AG09309 (cell line): ENCODE measurements around the gene FAM83C.

Experiments
- DNase-seq: peaks from one replicate; pipeline ENCODE4 v3.0.0-alpha.2; 2010; ENCODE audit warnings: low read depth
- H3K4me3 ChIP-seq: 2 replicates; pipeline ENCODE4 v1.5.1; 2011; ENCODE audit warnings: mild to moderate bottlenecking, low read depth, low read length, moderate library complexity; ENCODE audit not compliant: control insufficient read depth
- TF ChIP-seq, protein P1 (sequence below): IDR thresholded peaks from 2 replicates; pipeline ENCODE4 v1.5.1; 2011; ENCODE audit warnings: mild to moderate bottlenecking, low read depth, low read length, inconsistent platforms; ENCODE audit not compliant: insufficient read depth, control insufficient read depth; ENCODE audit errors: missing control alignments

Gene FAM83C

DNA sequence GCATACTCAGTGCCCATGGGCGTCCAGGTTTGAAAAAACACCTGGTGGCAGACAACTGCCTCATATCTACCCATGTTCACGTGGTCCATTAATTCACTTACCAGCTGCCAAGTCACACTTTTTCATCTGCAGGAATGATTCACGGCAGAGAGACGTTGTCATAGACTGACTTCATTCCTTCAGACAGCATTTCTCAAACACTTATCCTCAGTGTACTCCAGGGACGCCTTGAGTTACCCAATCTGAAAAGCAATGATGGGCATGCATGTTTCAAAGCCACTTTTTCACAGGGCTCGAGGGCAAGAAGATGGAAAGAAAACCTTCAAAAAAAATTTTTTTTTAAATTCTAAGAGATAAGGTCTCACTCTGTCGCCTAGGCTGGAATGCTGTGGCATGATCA, 20.3 kb downstream of the FAM83C start:
- DNase-seq, result no peak
- TF ChIP-seq, protein P1, sequence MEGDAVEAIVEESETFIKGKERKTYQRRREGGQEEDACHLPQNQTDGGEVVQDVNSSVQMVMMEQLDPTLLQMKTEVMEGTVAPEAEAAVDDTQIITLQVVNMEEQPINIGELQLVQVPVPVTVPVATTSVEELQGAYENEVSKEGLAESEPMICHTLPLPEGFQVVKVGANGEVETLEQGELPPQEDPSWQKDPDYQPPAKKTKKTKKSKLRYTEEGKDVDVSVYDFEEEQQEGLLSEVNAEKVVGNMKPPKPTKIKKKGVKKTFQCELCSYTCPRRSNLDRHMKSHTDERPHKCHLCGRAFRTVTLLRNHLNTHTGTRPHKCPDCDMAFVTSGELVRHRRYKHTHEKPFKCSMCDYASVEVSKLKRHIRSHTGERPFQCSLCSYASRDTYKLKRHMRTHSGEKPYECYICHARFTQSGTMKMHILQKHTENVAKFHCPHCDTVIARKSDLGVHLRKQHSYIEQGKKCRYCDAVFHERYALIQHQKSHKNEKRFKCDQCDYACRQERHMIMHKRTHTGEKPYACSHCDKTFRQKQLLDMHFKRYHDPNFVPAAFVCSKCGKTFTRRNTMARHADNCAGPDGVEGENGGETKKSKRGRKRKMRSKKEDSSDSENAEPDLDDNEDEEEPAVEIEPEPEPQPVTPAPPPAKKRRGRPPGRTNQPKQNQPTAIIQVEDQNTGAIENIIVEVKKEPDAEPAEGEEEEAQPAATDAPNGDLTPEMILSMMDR, result no peak
- H3K4me3 ChIP-seq, result no peak overlapping the region

DNA sequence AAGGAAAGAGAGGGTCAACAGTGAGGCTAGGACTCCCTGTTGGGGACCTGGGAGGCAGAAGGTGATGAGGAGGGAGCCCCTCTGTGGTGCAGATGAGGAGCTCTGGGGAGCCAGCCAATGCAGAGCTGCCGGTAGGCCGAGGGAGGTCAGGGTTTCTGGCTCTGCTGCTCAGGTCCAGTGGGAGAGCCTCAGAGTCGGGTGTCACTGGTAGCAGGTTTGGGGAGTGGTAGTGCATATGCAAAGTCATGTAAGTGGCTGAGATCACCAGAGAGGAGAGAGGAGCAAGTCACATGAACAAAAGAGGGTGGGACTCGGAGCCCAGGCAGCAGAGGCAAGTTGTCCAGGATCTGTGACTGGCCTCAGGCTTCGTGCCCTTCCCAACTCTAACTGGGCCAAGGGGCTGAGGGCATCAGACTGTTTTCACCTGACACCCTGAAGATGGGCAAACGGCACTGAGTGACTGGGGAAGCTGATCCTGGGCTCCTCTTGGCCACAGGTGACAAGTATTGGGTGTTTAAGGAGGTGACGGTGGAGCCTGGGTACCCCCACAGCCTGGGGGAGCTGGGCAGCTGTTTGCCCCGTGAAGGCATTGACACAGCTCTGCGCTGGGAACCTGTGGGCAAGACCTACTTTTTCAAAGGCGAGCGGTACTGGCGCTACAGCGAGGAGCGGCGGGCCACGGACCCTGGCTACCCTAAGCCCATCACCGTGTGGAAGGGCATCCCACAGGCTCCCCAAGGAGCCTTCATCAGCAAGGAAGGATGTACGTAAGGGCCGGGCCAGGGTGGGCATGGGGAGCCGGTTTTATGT, 20.9 kb downstream of the FAM83C start:
- no peak for DNase-seq
- no peak overlapping the region for H3K4me3 ChIP-seq
- TF ChIP-seq, protein P1, result no peak

DNA sequence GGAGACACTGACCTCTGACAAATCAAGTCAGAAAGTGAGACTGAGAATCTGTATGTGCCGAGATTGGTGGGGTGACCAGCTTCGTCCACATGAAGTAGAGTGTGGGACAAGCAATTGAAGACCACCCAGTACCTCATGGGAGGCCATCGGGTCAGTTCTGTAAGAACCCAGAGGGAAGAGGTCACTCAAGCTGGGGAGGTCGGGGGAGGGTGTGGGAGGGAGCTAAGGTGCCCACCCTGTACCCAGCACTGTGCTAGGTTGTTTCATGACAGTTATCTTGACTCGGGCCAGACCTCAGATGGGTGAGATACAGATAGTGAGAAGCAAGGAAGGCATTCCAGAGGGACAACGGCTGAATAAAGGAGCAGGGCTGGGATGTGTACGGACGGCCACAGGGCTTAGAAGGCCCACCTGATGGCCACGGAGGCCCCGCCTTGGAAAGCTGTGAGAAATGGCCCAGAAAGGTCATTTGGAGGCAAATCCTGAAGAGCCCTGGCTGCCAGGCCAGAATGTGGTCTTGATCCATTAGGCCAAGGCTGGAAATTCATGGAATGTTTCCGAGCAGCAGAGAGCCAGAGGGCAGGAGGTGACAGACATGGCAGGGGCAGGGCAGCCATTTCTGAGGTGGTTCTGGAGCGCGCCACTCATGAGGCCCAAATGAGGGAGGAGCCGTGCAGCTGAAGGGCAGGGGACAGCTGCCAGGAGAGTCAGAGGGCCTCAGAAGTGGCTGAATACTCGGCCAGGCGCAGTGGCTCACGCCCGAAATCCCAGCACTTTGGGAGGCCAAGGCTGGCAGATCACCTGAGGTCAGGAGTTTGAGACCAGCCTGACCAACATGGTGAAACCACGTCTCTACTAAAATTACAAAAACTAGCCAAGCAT, 22.0 kb downstream of the FAM83C start:
- DNase-seq, result no peak
- no peak overlapping the region for H3K4me3 ChIP-seq
- TF ChIP-seq, protein P1, result no peak

DNA sequence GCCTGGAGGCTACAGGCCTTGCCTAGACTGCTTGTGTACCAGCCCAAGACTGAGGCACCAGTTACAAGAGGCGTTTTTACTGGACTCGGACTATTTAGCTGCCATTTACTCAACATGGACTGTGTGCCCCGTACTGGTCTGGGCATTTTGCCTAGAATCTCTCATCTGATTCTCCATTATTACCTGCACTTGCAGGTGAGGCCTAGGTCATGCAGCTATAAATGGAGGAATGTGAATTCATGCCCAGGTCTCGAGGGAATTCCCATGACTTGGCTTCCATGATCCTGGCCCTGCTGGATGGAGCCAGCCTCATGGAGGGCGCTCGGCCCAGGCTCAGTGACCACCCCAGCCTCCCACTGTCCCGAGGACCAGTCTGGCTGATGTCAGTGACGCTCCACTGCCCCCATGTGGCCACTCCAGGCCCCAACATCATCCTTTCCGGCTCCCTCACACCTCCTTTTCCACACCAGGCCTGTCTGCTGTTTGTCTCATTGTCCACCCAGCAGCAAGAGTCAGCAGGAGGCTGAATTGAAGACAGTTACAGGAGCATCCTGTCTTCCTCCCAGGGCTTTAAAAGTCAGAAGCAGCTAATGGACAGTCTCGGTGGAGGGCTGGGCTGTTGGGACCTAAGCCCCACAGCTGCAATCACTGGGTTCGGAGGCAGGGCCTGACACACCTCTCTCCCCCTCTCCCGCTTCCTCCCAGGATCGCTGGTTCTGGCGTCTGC, 23.0 kb downstream of the FAM83C start:
- TF ChIP-seq, protein P1, result peak; percentile 89
- no peak for DNase-seq

DNA sequence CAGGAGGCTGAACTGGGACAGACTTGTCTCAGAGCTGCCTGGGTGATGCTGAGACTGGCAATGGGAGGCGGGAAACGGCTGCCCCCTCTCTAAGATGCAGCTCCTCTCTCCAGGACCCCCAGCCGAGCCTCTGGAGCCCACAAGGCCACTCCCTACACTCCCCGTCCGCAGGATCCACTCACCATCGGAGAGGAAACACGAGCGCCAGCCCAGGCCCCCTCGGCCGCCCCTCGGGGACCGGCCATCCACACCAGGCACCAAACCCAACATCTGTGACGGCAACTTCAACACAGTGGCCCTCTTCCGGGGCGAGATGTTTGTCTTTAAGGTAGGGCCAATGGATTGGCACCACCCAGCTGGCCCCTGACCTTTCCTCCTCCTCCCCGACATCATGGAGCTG, 25.1 kb downstream of the FAM83C start:
- DNase-seq, result no peak
- TF ChIP-seq, protein P1, result no peak
- no peak overlapping the region for H3K4me3 ChIP-seq

More for the DNA sequence above, 23.0 kb downstream of the FAM83C start:
- H3K4me3 ChIP-seq, result no peak overlapping the region

DNA sequence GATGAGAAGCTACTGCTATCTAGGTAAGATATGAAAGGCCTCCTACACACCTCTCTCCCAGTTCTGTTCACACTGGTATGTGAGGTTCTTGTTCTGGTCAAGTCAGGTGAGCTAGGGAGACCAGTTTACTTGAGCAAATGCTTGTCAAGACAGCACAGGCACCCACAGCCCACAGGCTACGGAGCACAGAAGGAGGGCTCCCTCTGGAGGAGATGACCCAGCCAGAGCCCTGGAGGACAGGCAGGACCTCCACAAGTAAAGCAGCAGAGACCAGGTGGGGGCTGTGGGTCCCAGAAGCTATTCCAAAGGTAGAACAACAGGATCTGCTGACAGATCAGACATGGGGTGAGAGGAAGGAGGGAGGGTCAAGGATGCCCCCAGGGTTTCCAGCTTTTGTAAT, 27.5 kb downstream of the FAM83C start:
- no peak overlapping the region for H3K4me3 ChIP-seq
- TF ChIP-seq, protein P1, result peak; percentile 29
- DNase-seq, result no peak
